Activated naive CD4-positive, alpha-beta T cell treated with anti-CD3 and anti-CD28 coated beads, Interleukin-2, amount 50 U/mL, for 16 hours (primary cell): ENCODE results near the gene PAXIP1.
A peak's percentile ranks its signal among the peaks of the same experiment; 100 is the strongest.
"Not testable (repeated sequence)": the region's sequence is repeated elsewhere in the genome, so short reads cannot be mapped to it uniquely, and the experiment has no call there.

Source experiments
- DNase-seq: peaks from one replicate; pipeline ENCODE4 v3.0.0-alpha.2; 2020

Gene PAXIP1, protein sequence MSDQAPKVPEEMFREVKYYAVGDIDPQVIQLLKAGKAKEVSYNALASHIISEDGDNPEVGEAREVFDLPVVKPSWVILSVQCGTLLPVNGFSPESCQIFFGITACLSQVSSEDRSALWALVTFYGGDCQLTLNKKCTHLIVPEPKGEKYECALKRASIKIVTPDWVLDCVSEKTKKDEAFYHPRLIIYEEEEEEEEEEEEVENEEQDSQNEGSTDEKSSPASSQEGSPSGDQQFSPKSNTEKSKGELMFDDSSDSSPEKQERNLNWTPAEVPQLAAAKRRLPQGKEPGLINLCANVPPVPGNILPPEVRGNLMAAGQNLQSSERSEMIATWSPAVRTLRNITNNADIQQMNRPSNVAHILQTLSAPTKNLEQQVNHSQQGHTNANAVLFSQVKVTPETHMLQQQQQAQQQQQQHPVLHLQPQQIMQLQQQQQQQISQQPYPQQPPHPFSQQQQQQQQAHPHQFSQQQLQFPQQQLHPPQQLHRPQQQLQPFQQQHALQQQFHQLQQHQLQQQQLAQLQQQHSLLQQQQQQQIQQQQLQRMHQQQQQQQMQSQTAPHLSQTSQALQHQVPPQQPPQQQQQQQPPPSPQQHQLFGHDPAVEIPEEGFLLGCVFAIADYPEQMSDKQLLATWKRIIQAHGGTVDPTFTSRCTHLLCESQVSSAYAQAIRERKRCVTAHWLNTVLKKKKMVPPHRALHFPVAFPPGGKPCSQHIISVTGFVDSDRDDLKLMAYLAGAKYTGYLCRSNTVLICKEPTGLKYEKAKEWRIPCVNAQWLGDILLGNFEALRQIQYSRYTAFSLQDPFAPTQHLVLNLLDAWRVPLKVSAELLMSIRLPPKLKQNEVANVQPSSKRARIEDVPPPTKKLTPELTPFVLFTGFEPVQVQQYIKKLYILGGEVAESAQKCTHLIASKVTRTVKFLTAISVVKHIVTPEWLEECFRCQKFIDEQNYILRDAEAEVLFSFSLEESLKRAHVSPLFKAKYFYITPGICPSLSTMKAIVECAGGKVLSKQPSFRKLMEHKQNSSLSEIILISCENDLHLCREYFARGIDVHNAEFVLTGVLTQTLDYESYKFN

GRCh38 chr7:155003092-155003375, at the start of gene PAXIP1:
Gene PAXIP1 (minus strand): TSS chr7:155003124. CDS start chr7:155002929, 195 bp downstream.
- DNase-seq: peak; percentile 70

DNA sequence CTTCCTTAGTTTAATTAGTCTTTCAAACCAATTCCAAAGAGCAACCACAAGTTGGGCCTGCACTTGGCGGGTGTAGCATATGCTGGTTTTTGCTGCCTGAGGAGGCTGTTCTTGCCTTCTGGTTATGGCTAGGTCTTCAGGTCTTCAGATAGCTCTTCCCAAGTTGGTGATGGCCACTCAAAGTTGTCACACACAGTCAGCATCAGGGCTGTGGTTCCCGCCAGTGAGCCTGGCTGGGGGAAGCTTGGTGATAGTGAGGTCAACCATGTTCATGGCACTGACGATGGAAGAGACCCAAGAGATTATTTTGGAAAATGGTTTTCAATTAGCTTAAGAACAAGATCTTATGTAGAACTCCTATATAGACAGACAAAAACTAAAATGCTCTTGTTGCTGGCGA, 48.4 kb upstream of the PAXIP1 start:
- DNase-seq: no peak

DNA sequence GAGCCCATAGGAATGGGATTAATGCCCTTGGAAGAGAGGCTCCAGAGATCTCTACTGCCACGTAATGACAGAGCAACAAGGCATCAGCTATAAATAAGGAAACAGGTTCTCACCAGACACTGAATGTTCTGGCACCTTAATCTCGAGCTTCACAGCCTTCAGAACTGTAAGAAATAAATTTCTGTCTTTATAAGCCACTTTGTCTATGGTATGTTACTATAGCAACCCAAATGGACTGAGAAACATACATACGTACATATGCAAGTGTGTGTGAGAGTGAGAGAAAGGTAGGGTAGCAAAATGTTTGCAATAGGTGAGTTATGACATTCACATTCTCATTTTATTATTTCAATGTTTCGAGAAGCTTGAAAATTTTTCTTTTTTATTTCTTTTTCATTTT, 45.1 kb upstream of the PAXIP1 start:
- DNase-seq: no peak

DNA sequence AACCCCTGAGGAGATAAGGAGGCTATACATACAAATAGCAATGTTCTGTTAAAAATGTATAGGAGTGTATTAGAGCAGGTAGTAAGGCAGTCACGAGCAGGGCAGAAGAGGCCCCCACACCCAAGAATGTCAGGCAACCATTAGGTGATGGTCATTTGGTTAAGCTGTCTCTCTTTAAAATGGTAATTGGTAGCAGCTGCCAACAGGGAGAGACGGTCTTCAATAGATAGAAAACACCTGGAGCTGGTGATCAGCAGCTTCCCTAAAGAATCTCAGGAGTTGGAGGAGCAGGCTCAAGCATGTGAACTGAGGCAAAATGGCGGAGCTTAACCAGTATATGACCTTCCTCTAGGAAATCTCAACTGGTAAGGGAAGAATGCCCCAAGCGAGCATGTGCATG, 40.8 kb upstream of the PAXIP1 start:
- no peak for DNase-seq

DNA sequence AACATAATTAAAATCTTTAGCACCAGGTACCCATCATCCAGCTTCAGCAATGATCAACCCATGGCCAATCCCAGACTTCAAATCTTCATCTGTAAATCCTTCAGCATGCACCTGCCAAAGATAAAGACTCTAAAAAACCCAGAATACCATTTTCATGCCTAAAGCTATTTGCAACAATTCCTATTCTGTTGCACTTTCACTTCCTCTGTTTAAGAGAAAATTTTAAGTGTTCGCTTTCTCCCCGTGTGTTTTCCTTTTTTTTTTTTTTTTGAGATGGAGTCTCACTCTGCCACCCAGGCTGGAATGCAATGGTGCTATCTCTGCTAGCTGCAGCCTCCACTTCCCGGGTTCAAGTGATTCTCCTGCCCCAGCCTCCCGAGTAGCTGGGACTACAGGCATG, 35.4 kb upstream of the PAXIP1 start:
- DNase-seq: no peak

DNA sequence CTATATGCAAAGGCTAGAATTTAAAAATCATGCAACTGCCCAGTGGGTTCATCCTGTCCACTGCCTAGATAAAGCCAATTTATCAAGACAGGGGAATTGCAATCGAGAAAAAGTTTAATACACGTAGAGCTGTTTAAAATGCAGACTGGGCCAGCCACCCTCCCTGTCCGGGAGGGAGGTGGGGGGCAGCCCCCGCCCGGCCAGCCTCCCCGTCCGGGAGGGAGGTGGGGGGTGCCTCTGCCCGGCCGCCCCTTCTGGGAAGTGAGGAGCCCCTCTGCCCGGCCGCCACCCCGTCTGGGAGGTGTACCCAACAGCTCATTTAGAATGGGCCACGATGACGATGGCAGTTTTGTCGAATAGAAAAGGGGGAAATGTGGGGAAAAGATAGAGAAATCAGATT, 31.6 kb upstream of the PAXIP1 start:
- not testable (repeated sequence) for DNase-seq

DNA sequence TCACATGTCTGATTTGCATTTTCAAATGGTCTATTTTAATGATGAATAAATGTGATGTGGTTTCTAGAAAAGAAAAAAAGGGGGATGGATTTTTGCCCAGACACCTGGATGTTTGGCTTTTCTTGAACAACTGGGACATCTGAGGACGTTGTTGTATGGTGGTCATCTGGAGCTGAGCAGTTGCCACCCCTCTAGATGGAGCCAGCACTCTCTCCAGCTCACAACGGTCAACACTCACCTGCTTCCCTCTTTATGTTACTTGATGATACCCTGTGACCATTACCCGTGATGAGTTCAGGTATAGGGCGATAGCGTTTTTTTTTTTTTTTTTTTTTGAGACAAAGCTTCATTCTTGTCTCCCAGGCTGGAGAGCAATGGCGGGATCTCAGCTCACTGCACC, 30.1 kb upstream of the PAXIP1 start:
- no peak for DNase-seq

GRCh38 chr7:155027879-155028278, 25.0 kb upstream of the PAXIP1 start:
- DNase-seq: no peak

DNA sequence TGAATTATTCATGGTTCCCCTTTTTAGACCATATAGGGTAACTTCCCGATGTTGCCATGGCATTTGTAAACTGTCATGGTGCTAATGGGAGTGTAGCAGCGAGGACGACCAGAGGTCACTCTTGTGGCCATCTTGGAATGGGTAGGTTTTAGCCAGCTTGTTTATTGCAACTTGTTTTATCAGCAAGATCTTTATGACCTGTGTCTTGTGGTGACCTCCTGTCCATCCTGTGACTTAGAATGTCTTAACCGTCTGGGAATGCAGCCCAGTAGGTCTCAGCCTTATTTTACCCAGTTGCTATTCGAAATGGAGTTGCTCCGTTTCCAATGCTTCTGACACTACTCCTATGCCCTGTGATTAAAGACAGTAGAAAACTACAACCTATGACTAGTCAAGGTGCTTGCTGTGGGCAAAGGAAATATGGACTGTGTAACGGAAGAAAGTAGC, 18.8 kb upstream of the PAXIP1 start:
- DNase-seq: no peak

- DNase-seq: no peak
Observed at GRCh38 chr7:155020996-155021395, 18.1 kb upstream of the PAXIP1 start.

GRCh38 chr7:155017834-155018233, 14.9 kb upstream of the PAXIP1 start:
- DNase-seq: no peak

GRCh38 chr7:155011086-155011485, 8.2 kb upstream of the PAXIP1 start:
- no peak for DNase-seq

DNA sequence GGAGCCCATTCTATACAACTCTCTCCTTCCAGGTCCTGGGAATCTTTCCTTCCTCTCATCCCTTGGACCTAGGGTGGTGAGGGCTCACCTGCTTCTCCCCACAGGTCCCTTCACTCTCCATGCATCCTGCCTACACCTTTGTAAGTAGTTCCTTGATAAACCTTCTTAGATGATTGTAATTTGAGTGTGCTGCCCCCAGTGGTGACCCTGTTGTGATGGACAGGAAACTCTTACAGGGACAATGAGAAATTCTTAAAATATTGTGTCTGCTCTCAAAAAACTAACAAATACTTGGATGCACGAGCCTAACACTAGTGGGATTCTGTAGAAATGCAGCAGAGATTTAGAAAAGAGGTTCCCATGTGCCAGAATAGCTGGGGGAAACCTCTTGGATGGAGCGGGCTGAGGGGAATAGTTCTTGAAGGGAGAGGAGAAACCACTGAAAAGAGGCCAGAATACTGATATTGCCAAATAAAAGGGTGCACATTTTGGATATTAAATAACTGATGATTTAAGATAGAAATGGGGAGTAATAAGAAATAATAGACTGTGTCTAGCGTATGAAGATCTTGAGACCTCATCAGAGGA, 6.7 kb upstream of the PAXIP1 start:
- peak; percentile 34 for DNase-seq

DNA sequence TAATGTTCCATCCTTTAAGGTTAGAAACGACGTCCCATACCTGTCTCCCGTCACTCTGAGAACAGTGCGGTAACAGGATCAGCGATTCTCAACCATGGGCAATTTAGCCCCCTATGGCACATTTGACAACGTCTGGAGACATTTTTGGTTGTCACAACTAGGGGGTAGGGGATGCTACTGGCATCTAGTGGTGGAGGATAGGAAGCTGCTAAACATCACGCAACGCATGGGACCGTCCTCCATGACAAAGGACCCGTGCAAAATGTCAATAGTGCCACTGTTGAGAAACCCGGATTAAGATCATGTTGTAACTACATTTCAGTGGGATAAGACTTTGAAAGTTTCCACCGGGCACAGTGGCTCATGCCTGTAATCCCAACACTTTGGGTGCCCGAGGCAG, 5.0 kb upstream of the PAXIP1 start:
- DNase-seq: peak; percentile 18

DNA sequence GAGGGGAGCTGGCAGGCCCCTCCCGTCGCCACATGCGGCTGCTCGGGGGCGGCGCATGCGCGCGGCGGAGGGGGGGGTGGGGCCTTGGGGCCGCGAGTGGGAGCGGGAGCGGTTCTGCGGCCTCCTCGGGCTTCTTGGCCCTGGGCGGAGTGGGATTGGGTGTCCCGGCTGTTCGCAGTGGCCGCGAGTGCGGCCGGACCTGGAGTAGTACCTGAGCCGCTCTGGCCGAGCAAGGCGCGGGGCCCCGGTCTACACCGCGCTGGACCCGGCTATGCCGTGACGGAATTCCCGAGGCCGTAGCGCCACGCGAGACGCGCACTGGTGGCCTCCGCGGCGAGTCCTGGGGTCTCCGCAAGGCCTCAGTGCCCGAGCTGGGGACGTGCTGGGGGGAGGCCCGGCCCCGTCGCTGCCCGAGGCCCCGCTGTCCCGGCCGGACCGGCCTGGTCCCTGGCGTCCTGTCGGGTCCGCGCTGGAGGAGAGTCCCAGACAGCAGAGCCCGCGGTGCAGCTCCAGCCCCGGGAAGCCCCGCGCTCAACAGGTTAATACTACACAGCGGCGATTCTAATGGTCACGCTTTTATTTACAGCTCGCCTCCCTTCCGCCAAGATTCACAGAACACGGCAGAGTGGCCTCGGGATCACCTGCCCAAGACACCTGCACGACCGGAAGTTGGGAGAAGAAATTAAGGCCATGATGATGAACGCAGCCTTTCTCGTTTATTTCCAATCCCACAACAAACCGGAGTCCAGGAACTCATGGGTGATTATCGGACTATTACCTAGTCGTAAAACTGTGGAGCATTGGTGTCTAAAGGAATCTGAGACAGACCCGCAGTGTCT, 671 bp upstream of the PAXIP1 start:
- peak; percentile 87 for DNase-seq

DNA sequence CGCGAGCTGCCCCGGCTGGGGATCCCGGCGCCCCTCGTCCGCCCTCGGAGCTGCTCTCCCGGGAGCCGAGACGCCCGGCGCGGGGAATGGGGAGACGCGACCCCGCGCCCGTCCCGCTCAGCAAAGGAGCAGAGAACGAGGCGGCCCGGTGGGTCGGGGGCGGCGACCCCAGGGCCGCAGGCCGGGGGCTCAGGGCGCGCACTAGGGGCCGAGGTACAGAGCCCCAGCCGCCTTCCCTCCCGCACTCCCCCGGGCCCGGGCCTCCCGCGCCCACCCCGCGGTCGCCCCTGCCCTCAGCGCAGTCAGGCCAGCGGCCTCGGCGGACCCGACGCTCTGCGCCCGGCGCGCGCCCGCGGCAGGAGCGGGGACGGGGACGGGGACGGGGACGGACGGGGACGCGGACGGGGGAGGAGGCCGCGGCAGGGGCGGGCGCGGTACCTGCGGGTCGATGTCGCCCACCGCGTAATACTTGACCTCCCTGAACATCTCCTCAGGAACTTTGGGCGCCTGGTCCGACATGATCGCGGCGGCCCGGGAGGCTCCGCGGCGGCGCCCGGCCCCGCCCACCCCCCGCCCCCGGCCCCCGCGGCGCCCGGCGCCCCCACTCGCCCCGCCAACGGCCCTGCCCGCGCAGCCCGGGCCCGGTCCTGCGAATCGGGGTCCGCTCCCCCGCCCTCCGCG, 373 bp downstream of the PAXIP1 start:
- DNase-seq: peak; percentile 51

DNA sequence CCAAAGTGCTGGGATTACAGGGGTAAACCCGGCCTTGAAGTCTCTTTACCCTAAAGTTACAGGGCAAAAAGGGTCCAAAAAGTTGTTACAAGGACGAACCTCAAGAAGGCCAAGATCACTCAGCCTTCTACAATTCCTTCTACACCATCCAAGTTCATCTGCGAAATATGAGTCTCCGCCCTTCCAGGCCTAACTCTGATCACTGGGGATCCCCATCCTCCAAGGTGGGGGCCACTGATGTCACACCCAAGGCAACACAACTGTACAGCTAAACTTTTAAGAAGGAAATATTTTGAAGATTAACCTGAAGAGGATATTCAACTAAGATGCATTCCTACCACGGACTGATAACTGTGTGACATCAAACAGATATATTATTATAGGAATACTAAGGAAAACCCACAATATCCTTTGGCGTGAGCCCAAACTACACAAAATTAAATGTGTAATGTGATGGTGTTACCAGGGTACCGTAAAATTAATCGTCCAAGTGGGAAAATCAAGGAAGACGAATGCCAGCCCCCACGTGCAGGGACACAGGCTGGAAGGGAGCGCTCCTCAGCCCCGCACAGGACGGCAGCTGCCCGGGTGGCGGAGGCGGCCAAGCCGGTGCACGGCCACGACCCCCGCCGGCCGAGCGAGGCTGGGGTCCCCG, 1.0 kb downstream of the PAXIP1 start:
- peak; percentile 20 for DNase-seq

GRCh38 chr7:155000795-155001194, 2.1 kb downstream of the PAXIP1 start:
- no peak for DNase-seq

DNA sequence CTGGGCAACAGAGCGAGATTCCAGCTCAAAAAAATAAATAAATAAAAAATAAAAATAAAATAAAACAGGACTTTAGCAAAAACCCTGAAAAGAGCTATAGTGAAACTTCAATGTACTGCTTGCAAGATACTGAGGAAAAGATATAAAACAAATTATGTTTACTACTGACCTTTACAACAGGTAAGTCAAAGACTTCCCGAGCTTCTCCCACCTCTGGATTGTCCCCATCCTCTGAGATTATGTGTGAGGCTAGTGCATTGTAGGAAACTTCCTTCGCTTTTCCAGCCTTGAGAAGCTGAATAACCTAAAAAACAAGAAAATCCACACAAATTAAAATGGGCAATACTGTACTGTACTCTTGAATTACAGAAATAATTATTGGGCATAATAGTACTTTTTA, 4.4 kb downstream of the PAXIP1 start:
- no peak for DNase-seq

DNA sequence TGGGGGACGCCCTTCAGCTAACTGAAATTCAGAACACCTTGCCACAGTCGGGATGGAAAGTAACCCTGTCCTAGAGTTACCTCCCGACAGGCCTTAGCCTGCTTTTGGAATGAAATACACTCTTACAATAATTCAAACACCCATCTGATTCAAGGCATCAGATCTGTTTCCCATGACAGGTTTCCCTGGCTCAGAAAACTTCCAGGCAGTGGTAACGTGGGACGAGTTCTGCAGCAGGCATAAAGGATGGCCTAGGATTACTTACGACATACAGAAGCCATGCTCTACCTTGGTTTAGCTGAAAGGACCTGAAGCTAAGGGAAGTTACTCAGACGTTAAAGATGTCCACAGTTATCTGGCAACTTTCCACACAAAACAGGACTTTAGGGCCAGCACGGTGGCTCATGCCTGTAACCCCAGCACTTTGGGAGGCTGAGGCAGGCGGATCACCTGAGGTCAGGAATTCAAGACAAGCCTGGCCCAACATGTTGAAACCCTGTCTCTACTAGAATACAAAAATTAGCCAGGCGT, 5.0 kb downstream of the PAXIP1 start:
- no peak for DNase-seq

- no peak for DNase-seq
Observed at GRCh38 chr7:154996756-154997155, 6.2 kb downstream of the PAXIP1 start.
